H1 (cell line): ENCODE results near the gene ZNF134. TPM values are rescaled to one million over a fixed set of nuclear protein-coding genes. Genes with fewer than 3 reads are reported as not detected.

Source experiments
- CTCF ChIA-PET: fragments of 300-600 bp; sonication (Branson Sonifier 250); formaldehyde crosslinking; loops from one replicate; lab custom pipeline; 2021; ENCODE audit not compliant: partially characterized antibody; lab: Charles Lee
- POLR2A ChIA-PET: fragments of 300-600 bp; sonication (Branson Sonifier 250); formaldehyde crosslinking; loops from one replicate; lab custom pipeline; 2021; ENCODE audit warnings: inconsistent platforms; ENCODE audit not compliant: partially characterized antibody; lab: Charles Lee
- DNase-seq, 2 experiments: peaks; one replicate each; pipeline versions ENCODE4 v3.0.0 to v3.0.0-alpha.2; 2010 to 2022; ENCODE audit warnings: low spot score in 2 of 2, low read depth in 1 of 2, mixed read lengths in 1 of 2
- FAIRE-seq: peaks from 2 replicates; lab custom pipeline; 2011; peaks lifted over from hg19 to GRCh38; lab: Jason Lieb, UNC
- H2AFZ ChIP-seq: 2 replicates; pipeline ENCODE4 v1.8.1; 2012; ENCODE audit warnings: low read length, inconsistent platforms
- H2AK5ac ChIP-seq: 2 replicates; pipeline ENCODE4 v1.6.1; 2013; ENCODE audit warnings: low read depth, low read length
- H2BK120ac ChIP-seq: replicated peaks from 2 replicates; pipeline ENCODE3; 2013; ENCODE audit warnings: low read depth, low read length, inconsistent platforms
- H2BK12ac ChIP-seq: 2 replicates; pipeline ENCODE4 v1.6.1; 2013; ENCODE audit warnings: low read depth, low read length
- H2BK15ac ChIP-seq: 2 replicates; pipeline ENCODE4 v1.6.1; 2013; ENCODE audit warnings: low read length
- H2BK20ac ChIP-seq: 2 replicates; pipeline ENCODE4 v1.6.1; 2013; ENCODE audit warnings: low read length
- H2BK5ac ChIP-seq: 2 replicates; pipeline ENCODE4 v1.6.1; 2013; ENCODE audit warnings: low read depth, low read length
- H3K14ac ChIP-seq: 2 replicates; pipeline ENCODE4 v1.6.1; 2013; ENCODE audit warnings: inconsistent platforms; ENCODE audit not compliant: insufficient read length
- H3K18ac ChIP-seq: 2 replicates; pipeline ENCODE4 v1.6.1; 2013; ENCODE audit warnings: low read length; ENCODE audit errors: extremely low read depth
- H3K23ac ChIP-seq: 2 replicates; pipeline ENCODE4 v1.6.1; 2013; ENCODE audit warnings: inconsistent platforms; ENCODE audit not compliant: insufficient read length
- H3K23me2 ChIP-seq: 2 replicates; pipeline ENCODE4 v1.6.1; 2013; ENCODE audit warnings: low read depth, low read length
- H3K27ac ChIP-seq: 2 replicates; pipeline ENCODE4 v1.6.1; 2011; ENCODE audit warnings: low read depth, low read length, inconsistent platforms
- H3K27me3 ChIP-seq, 4 experiments: replicated peaks in 1 of 4; 1 replicate in 1 of 4; 2 replicates in 3 of 4; pipeline versions ENCODE4 v1.6.1 to v1.8.1; 2011 to 2013; ENCODE audit warnings: low read length in 3 of 4, mild to moderate bottlenecking in 3 of 4, inconsistent platforms in 2 of 4, mixed read lengths in 2 of 4, moderate library complexity in 1 of 4; ENCODE audit not compliant: control insufficient read depth in 3 of 4, insufficient read depth in 3 of 4; ENCODE audit errors: extremely low read depth in 1 of 4
- H3K36me3 ChIP-seq, 4 experiments: 2 replicates each; pipeline versions ENCODE4 v1.6.1 to v1.8.1; 2011 to 2013; ENCODE audit warnings: mild to moderate bottlenecking in 4 of 4, low read length in 3 of 4, moderate library complexity in 2 of 4, control low read depth in 1 of 4, inconsistent platforms in 1 of 4; ENCODE audit not compliant: insufficient read depth in 4 of 4, control insufficient read depth in 2 of 4
- H3K4ac ChIP-seq: replicated peaks from 2 replicates; pipeline ENCODE3; 2013; ENCODE audit warnings: low read length, low read depth, mixed read lengths, inconsistent platforms; ENCODE audit not compliant: insufficient read length
- H3K4me1 ChIP-seq, 4 experiments: replicated peaks in 1 of 4; 1 replicate in 1 of 4; 2 replicates in 3 of 4; pipeline versions ENCODE4 v1.6.1 to v1.8.1; 2011 to 2013; ENCODE audit warnings: low read length in 3 of 4, inconsistent platforms in 2 of 4, mixed read lengths in 1 of 4; ENCODE audit not compliant: insufficient read depth in 4 of 4, control insufficient read depth in 3 of 4
- H3K4me2 ChIP-seq, 2 experiments: 2 replicates each; pipeline versions ENCODE4 v1.6.1 to v1.8.1; 2011 to 2013; ENCODE audit warnings: low read depth in 2 of 2, low read length in 2 of 2, control low read depth in 1 of 2, inconsistent platforms in 1 of 2, mild to moderate bottlenecking in 1 of 2; ENCODE audit not compliant: insufficient read depth in 1 of 2
- H3K4me3 ChIP-seq, 4 experiments: fragments of 200-600, 300-600 bp in 1 of 4; sonication (generic), shearing (Covaris generic), sonication (Bioruptor Twin) in 1 of 4; 2 replicates each; pipeline versions ENCODE4 v1.5.1 to v1.8.1; 2011 to 2016; ENCODE audit warnings: low read length in 4 of 4, low read depth in 3 of 4, control low read depth in 2 of 4, inconsistent platforms in 2 of 4, mild to moderate bottlenecking in 2 of 4, mixed read lengths in 1 of 4, moderate library complexity in 1 of 4; ENCODE audit not compliant: insufficient read depth in 2 of 4; ENCODE audit errors: extremely low read depth in 1 of 4
- H3K56ac ChIP-seq: replicated peaks from 2 replicates; pipeline ENCODE3; 2013; ENCODE audit warnings: low read depth, mild to moderate bottlenecking, mixed read lengths, low read length, inconsistent platforms; ENCODE audit not compliant: insufficient read length
- H3K79me1 ChIP-seq: 2 replicates; pipeline ENCODE4 v1.6.1; 2013; ENCODE audit warnings: low read depth, low read length, control low read depth
- H3K79me2 ChIP-seq, 2 experiments: 2 replicates each; pipeline versions ENCODE4 v1.6.1 to v1.8.1; 2012 to 2013; ENCODE audit warnings: low read length in 2 of 2, mild to moderate bottlenecking in 2 of 2, inconsistent platforms in 1 of 2; ENCODE audit not compliant: insufficient read depth in 2 of 2, control insufficient read depth in 1 of 2
- H3K9ac ChIP-seq, 4 experiments: replicated peaks in 1 of 4; 1 replicate in 1 of 4; 2 replicates in 3 of 4; pipeline versions ENCODE4 v1.6.1 to v1.8.1; 2011 to 2013; ENCODE audit warnings: low read depth in 3 of 4, low read length in 3 of 4, control low read depth in 2 of 4, mild to moderate bottlenecking in 2 of 4, moderate library complexity in 2 of 4, inconsistent platforms in 1 of 4; ENCODE audit errors: extremely low read depth in 1 of 4
- H3K9me3 ChIP-seq, 2 experiments: 2 replicates each; pipeline versions ENCODE4 v1.6.1 to v1.8.1; 2012 to 2013; ENCODE audit warnings: mild to moderate bottlenecking in 2 of 2, moderate library complexity in 2 of 2, control low read depth in 1 of 2, inconsistent platforms in 1 of 2, low read depth in 1 of 2, low read length in 1 of 2, mixed read lengths in 1 of 2; ENCODE audit not compliant: insufficient read depth in 2 of 2
- H4K20me1 ChIP-seq, 2 experiments: replicated peaks in 1 of 2; 2 replicates each; pipeline versions ENCODE3 to v1.8.1; 2011 to 2013; ENCODE audit warnings: inconsistent platforms in 2 of 2, low read length in 2 of 2, mild to moderate bottlenecking in 1 of 2; ENCODE audit not compliant: insufficient read depth in 2 of 2, control insufficient read depth in 1 of 2
- H4K5ac ChIP-seq: 2 replicates; pipeline ENCODE4 v1.6.1; 2013; ENCODE audit warnings: low read length, low read depth, mixed read lengths, inconsistent platforms; ENCODE audit not compliant: insufficient read length
- H4K8ac ChIP-seq: 2 replicates; pipeline ENCODE4 v1.8.0; 2013; ENCODE audit warnings: mild to moderate bottlenecking, moderate library complexity, low read length, inconsistent platforms; ENCODE audit not compliant: insufficient read depth; ENCODE audit errors: extremely low read depth
- H4K91ac ChIP-seq: replicated peaks from 2 replicates; pipeline ENCODE3; 2013; ENCODE audit warnings: low read length, mixed read lengths, inconsistent platforms; ENCODE audit not compliant: insufficient read length
- EGR1 ChIP-seq: IDR thresholded peaks from 2 replicates; pipeline ENCODE4 v1.6.1; 2011; ENCODE audit warnings: low read depth, low read length, borderline replicate concordance
- FOSL1 ChIP-seq: IDR thresholded peaks from 2 replicates; pipeline ENCODE4 v1.6.1; 2011; ENCODE audit warnings: mild to moderate bottlenecking, low read depth, low read length, moderate library complexity; ENCODE audit not compliant: insufficient read depth
- HDAC2 ChIP-seq, 2 experiments: fragments of 300-600 bp in 1 of 2; sonication (generic) in 1 of 2; IDR thresholded peaks; 2 replicates each; pipeline ENCODE4 v1.6.1; 2011 to 2012; ENCODE audit warnings: low read depth in 2 of 2, low read length in 2 of 2, mild to moderate bottlenecking in 2 of 2, moderate library complexity in 2 of 2, borderline replicate concordance in 1 of 2, inconsistent platforms in 1 of 2
- JUN ChIP-seq: IDR thresholded peaks from 2 replicates; pipeline ENCODE4 v1.6.1; 2011; ENCODE audit warnings: low read depth, mild to moderate bottlenecking, improper control_type of control experiment, low read length
- KDM4A ChIP-seq: IDR thresholded peaks from one replicate; pipeline ENCODE4 v1.7.1; 2012; ENCODE audit warnings: low read depth, mild to moderate bottlenecking, moderate library complexity, low read length, inconsistent platforms; ENCODE audit not compliant: severe bottlenecking
- NANOG ChIP-seq: IDR thresholded peaks from 2 replicates; pipeline ENCODE4 v1.6.1; 2011; ENCODE audit warnings: low read length, low read depth, mild to moderate bottlenecking, inconsistent platforms; ENCODE audit not compliant: insufficient read depth, poor library complexity, severe bottlenecking
- SRF ChIP-seq: IDR thresholded peaks from 2 replicates; pipeline ENCODE4 v1.6.1; 2011; ENCODE audit warnings: mild to moderate bottlenecking, low read depth, low read length, moderate library complexity
- WGBS, 2 experiments: shearing (Covaris generic) in 1 of 2; methylation state at CpG; one replicate each; pipeline versions ENCODE4 v1.1.6 to v1.1.7; 2013 to 2015; ENCODE audit warnings: low lambda C conversion rate in 2 of 2, mixed read lengths in 2 of 2, inconsistent platforms in 1 of 2, low coverage in 1 of 2, missing lambda C conversion rate in 1 of 2; ENCODE audit not compliant: insufficient replicate concordance in 2 of 2, insufficient coverage in 1 of 2, insufficient read length in 1 of 2; ENCODE audit errors: extremely low coverage in 1 of 2, missing lambda C conversion rate in 1 of 2; 5-methylcytosine and 5-hydroxymethylcytosine counted together
- long read RNA-seq, 2 experiments: library from RNA in 1 of 2; library from capped mRNA in 1 of 2; stranded (forward); transcript quantifications; one replicate each; pipeline ENCODE4 v2.0.0, GENCODE V29; 2021; ENCODE audit warnings: inconsistent platforms in 1 of 2
- polyA minus RNA-seq, 3 experiments: library from RNA; depleted of rRNA, polyadenylated mRNA; stranded (reverse); fragments of >200 nt; gene quantifications; 1 replicate in 2 of 3; 2 replicates in 1 of 3; pipeline ENCODE4 v1.2.3, GENCODE V29; 2011
- polyA plus RNA-seq, 7 experiments: library from polyadenylated mRNA; depleted of rRNA in 3 of 7; stranded (reverse) in 5 of 7; unstranded in 2 of 7; fragments of >200 nt in 5 of 7; fragments of 200-250 nt in 2 of 7; gene quantifications; 1 replicate in 5 of 7; 2 replicates in 1 of 7; 4 replicates in 1 of 7; pipeline versions ENCODE4 v1.2.1 to v1.2.3, GENCODE V29; 2011 to 2013; ENCODE audit warnings: missing spikeins in 2 of 7, mixed read lengths in 2 of 7
- total RNA-seq: library from RNA; stranded (reverse); fragmentation: NEBNext Ultra II Directional; extraction: Animal tissue kit (Norgen Biotek cat#: 25700); gene quantifications from 2 replicates; pipeline ENCODE4 v1.2.1, GENCODE V29; 2021

The ZNF134 gene
- 54.6 and 55.1 TPM in 2 replicates for total RNA-seq
- polyA plus RNA-seq (2011; rRNA removed) = 16.6 and 19.4 TPM in 2 replicates
- polyA plus RNA-seq (2011; cell fraction: cytosol; rRNA removed) = 29.0 TPM
- 27.6 TPM for polyA plus RNA-seq (2011; cell fraction: nucleus; rRNA removed)
- polyA plus RNA-seq (2012, experiment 1 of 2) = 27.4 to 35.0 TPM (median 33.1 TPM) in 4 replicates
- polyA plus RNA-seq (2012, experiment 2 of 2) = 2.5 TPM
- 27.7 TPM for polyA plus RNA-seq (2013, experiment 1 of 2)
- 24.5 TPM for polyA plus RNA-seq (2013, experiment 2 of 2)
- 44.1 and 49.1 TPM in 2 replicates for polyA minus RNA-seq (2011; rRNA and poly(A)+ RNA removed)
- 29.7 TPM for polyA minus RNA-seq (2011; cell fraction: cytosol; rRNA and poly(A)+ RNA removed)
- 64.4 TPM for polyA minus RNA-seq (2011; cell fraction: nucleus; rRNA and poly(A)+ RNA removed)
- long read RNA-seq, experiment 1, full-length matches to known transcripts = 13 of 43 reads
- long read RNA-seq, experiment 1, partial matches to known transcripts = 1 of 43 reads
- long read RNA-seq, experiment 1, other reads (novel, unspliced or antisense) = 29 of 43 reads
- long read RNA-seq, experiment 2, partial matches to known transcripts = 0 of 2 reads
- long read RNA-seq, experiment 2, other reads (novel, unspliced or antisense) = 2 of 2 reads

GRCh38 chr19:57613941-57614743 lies at the start of gene ZNF134:
Gene ZNF134 (plus strand): TSS chr19:57614242. CDS start chr19:57619469, 5,227 bp downstream.
- peak within 1 kb of the TSS; percentile 86 for H2BK5ac ChIP-seq
- H3K9ac ChIP-seq = peak within 1 kb of the TSS; percentile 84 to 90 (median 87)
- H4K91ac ChIP-seq = peak within 1 kb of the TSS; percentile 87
- peak within 1 kb of the TSS; percentile 99 for H4K8ac ChIP-seq
- H2BK20ac ChIP-seq = no peak within 1 kb of the TSS
- peak within 1 kb of the TSS; percentile 84 for H4K5ac ChIP-seq
- no peak within 1 kb of the TSS for H3K23ac ChIP-seq
- peaks cover 23 to 43% (median 35%) of the 10 kb centered on the region in 4 experiments for H3K36me3 ChIP-seq
- H3K4me3 ChIP-seq = peak within 1 kb of the TSS; percentile 94 to 98 (median 96)
- H3K79me1 ChIP-seq = peaks cover 20% of the 10 kb centered on the region
- ChIA-PET POLR2A (interaction anchor here (0.8 to 3.7 kb wide), 18 partner anchors 9 to 179 kb away, joined by 3 to 22 read pairs (median 4); partner anchors contain the start of genes ZIK1, ZNF154, ZNF211 and ZNF416), CTCF (interaction anchor here (0.5 to 1.2 kb wide), 2 partner anchors 9 to 96 kb away, joined by 3 to 4 read pairs; no protein-coding TSS in a partner anchor)
- DNase-seq (peak; percentile 66 to 90), FAIRE-seq (no peak)
- H3K14ac ChIP-seq = no peak within 1 kb of the TSS
- H2BK120ac ChIP-seq = no peak within 1 kb of the TSS
- H3K27me3 ChIP-seq = peaks cover 0 to 1% (median 0%) of the 10 kb centered on the region in 4 experiments; a peak in 1 of 7 replicates
- no peak within 1 kb of the TSS; the same call in 1 of the 2 replicates for H2BK12ac ChIP-seq
- peaks cover 49 to 51% of the 10 kb centered on the region in 2 experiments for H3K79me2 ChIP-seq
- H3K23me2 ChIP-seq = peaks cover 8% of the 10 kb centered on the region
- H4K20me1 ChIP-seq = no peaks in the 10 kb centered on the region
- 4% methylated on average over 61 of the region's 64 CpGs; no CpG with 5 or more reads in 1 of the 2 experiments for WGBS, 2 experiments
- peaks cover 36 to 42% of the 10 kb centered on the region in 2 experiments for H3K9me3 ChIP-seq
- peaks cover 0 to 3% (median 0%) of the 10 kb centered on the region in 4 experiments; a peak in 3 of 7 replicates for H3K4me1 ChIP-seq
- H3K4me2 ChIP-seq = peak within 1 kb of the TSS; percentile 69 to 83
- H3K4ac ChIP-seq = peak within 1 kb of the TSS; percentile 62
- H2AFZ ChIP-seq = peak within 1 kb of the TSS; percentile 94
- no peak within 1 kb of the TSS for H2BK15ac ChIP-seq
- no peak within 1 kb of the TSS; the same call in 1 of the 2 replicates for H3K18ac ChIP-seq
- H2AK5ac ChIP-seq = peak within 1 kb of the TSS; percentile 46; the same call in 1 of the 2 replicates
- H3K27ac ChIP-seq = peak within 1 kb of the TSS; percentile 89
- peak within 1 kb of the TSS; percentile 74 for H3K56ac ChIP-seq
- TF ChIP-seq KDM4A (peak; percentile 39), JUN (no peak), EGR1 (no peak), HDAC2 (IDR thresholded peaks at IDR 0.05; ENCODE audit: borderline replicate concordance in 1 of 2, low read depth in 2 of 2, low read length in 2 of 2) (no peak), NANOG (no peak), FOSL1 (no peak), SRF (no peak)
